LNCAP (cell line): Measurements from ENCODE around the gene SSH2.

ENCODE experiments used
- TF ChIP-seq, protein P1 (sequence below): fragments of 450-650 bp; IDR thresholded peaks from 2 replicates; pipeline ENCODE4 v1.5.1; 2017; ENCODE audit warnings: mild to moderate bottlenecking

The SSH2 gene

DNA sequence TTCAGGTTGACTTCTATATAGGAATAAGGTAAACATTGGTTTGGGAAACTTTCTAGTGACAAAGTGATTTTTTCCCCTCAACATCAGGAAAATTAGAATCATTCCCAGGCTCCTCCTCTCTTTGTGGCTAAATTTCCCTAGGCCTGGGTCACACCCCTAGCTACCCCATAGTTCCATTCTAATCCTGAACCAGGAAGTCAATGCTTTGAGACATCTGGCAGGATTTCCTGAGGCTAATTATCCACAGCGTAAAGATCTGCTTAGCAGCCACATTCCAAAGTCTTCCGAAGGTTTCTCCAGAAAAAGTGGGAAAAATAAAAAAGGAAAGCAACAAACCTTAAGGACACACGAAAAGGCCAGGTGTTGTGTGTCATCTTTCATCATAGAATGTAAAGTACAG lies 247.0 kb downstream of the SSH2 start:
- TF ChIP-seq, protein P1, sequence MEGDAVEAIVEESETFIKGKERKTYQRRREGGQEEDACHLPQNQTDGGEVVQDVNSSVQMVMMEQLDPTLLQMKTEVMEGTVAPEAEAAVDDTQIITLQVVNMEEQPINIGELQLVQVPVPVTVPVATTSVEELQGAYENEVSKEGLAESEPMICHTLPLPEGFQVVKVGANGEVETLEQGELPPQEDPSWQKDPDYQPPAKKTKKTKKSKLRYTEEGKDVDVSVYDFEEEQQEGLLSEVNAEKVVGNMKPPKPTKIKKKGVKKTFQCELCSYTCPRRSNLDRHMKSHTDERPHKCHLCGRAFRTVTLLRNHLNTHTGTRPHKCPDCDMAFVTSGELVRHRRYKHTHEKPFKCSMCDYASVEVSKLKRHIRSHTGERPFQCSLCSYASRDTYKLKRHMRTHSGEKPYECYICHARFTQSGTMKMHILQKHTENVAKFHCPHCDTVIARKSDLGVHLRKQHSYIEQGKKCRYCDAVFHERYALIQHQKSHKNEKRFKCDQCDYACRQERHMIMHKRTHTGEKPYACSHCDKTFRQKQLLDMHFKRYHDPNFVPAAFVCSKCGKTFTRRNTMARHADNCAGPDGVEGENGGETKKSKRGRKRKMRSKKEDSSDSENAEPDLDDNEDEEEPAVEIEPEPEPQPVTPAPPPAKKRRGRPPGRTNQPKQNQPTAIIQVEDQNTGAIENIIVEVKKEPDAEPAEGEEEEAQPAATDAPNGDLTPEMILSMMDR: no peak

DNA sequence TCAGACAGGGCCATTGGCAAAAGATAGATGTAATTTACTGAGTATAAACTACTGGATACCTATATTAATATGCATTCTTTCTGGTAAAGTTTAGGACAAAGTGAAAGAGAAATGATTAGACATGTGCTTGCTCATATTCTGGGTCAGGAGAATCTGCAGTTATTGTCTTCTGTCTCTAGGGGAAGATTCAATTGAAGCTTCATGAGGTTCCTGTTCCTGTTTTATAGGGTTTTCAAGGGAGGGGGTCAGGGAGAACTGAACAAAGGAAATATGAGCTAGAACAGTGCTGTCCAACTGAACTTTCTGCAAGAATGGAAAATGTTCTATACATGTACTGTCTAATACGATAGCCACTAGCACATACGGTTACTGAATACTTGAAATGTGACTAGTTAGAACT lies 248.0 kb downstream of the SSH2 start:
- TF ChIP-seq, protein P1: no peak

DNA sequence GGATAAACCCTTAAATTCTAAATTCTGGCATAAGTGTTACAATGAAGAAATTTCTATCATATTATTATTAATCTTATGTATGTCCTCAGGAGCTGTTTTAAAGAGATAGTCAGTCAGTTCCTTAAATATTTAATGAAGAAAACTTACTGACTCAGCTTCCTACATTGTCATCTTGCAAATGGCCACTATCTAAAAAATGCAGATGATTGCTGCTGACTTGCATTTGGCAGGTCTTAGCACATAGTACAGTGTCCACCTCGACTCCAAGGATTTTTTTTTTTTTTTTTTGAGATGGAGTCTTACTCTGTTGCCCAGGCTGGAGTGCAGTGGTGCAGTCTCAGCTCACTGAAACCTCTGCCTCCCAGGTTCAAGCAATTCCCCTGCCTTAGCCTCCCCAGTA lies 252.2 kb downstream of the SSH2 start:
- TF ChIP-seq, protein P1: no peak

DNA sequence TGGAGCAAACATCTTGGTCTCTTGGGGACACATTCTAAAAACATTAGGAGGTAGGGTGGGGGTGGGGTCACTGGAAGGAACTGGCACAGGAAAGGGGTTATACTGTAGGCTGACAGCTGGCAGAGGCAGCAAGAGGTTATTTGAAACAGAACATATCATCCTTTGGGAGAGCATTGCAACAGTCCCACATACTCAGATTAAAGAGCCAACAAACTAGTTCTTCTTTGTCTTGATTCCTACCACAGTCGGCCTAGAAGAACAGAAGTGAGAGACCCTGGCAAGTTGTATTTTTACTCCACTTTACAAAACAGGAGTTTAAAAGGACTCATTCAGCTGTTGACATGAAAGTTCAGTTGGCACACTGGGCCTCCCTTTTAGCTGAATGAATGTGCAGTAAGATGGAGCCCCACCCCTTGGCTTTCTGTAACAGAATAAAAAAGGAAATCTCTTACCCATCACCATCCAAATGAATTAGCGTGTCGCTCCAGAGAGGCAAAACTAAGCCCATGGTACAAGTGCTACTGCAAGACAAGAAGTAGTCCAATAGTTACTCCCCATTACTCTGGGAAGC lies 252.7 kb downstream of the SSH2 start:
- TF ChIP-seq, protein P1: no peak

DNA sequence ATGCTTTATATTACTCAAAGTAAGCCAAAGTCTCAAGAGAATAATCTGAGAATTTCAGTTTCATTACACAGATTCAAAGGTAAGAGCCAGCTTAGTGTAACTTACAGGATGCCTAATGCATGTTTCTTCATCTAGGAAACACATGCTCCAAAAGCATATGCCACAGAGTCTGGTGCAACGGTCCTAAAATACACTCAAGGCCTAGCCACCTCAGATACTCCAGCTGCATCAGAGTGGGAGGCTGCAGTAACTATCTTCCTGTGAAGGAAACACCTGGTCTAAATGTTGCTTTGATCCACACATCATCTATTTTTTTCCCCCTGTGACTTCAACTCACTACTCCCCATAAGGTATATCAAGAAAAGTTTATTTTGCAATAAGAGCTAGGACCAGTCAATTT lies 255.7 kb downstream of the SSH2 start:
- TF ChIP-seq, protein P1: no peak

DNA sequence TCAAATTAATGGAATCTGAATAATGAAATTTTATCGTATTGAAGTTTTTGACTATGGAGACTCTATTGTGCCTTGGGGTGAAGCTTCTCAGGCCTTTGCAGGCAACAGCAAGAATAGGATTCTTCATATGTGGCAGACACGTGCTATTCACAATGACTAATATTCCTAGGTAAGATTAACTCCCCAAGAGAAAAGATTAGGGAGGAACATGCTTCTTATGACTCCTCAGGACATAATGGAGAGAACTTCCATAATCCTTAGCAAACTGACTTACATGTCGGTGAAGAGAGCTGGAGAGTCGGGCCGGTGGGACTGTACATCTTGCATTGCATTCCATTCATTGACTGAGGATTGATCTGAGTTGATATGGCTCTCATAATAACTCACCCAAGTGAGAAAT lies 258.4 kb downstream of the SSH2 start:
- TF ChIP-seq, protein P1: no peak

DNA sequence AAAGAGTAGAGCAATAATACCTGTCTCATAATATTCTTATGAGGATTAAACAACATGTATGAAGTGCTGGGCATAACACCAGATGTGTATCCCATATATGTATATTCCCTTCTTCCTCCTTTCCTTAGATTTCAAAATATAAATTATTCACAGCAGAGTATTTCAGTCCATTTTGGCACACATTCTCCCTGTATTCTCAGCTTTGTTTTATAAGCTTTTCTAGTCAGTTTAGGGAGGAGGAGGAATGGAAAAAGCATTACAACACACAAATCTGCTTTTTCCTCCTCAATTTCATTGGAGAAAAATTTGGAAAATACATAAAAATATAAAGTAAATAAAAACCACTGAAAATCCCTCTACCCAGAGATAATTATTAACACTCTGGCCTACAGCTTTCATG lies 260.8 kb downstream of the SSH2 start:
- TF ChIP-seq, protein P1: no peak

DNA sequence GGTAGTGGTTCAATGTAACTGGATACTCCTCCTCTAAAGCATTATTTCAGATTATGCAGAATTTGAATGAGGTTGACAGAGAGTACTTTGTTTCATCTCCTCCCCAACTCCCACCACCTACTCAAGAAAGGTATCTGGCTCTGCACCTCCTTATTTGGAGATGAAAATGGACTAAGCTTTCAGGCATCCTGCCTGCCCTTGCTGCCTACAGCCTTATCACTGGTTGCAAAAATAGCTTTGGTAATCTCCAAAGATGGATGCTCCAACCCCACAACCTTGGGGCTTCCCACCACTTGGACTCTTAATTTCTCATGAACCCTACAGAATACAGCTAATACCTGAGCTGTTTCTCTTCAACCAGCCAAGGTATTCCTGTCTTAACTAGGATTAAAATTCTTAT lies 262.1 kb downstream of the SSH2 start:
- TF ChIP-seq, protein P1: no peak
